NCI-H748 (cell line): ENCODE results near the gene PGAP6.
"Not testable (repeated sequence)": the region's sequence is repeated elsewhere in the genome, so short reads cannot be mapped to it uniquely, and the experiment has no call there.

Experiments
- DNase-seq: peaks from one replicate; lab custom pipeline; 2025; ENCODE audit not compliant: unreplicated experiment; lab: John Stamatoyannopoulos, UW

PGAP6 gene

GRCh38 chr16:351804-352520 is 29.8 kb downstream of the PGAP6 start:
- peak; percentile 27 for DNase-seq

DNA sequence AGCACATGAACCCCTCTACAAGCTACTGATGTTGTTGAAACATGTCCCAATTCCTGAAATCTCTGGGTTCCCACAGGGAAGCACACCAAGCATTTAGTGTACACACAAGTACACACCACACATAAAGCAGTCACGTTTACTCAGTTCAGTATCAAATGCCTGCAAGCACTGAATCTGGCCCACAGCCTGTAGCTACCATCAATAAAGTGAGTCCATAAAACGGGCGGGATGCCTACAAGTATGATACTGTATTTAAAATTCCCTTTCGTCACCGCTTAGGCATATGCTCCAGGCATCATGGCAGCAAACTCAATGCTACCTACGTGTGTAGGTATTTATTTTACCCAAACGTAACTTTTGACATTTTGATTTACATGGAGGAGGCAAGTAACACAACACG is 31.6 kb downstream of the PGAP6 start:
- DNase-seq = no peak

DNA sequence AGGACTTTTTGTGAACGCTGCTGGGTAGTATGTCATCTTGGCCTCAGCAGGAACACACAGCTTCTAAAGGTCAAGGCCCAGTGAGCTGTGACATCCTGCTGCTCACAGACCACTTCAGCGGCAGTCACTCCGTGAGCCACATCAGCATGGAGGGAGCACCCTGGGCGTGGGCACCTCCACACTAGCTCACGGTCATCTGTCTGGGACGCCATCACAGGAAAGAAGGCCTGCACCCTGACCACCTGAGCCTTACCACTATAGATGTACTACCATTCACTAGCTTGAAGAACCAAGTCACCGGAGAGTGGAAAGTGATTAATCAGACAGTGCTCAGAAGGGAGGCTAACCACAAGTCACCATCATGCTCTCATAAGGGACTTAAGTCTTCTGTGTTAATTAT is 32.6 kb downstream of the PGAP6 start:
- no peak for DNase-seq

GRCh38 chr16:348495-348894 is 33.3 kb downstream of the PGAP6 start:
- DNase-seq = not testable (repeated sequence)

- DNase-seq = no peak
These were observed 34.6 kb downstream of the PGAP6 start for GRCh38 chr16:347203-347602.

- DNase-seq = no peak
These were observed 35.2 kb downstream of the PGAP6 start for GRCh38 chr16:346587-346986.

DNA sequence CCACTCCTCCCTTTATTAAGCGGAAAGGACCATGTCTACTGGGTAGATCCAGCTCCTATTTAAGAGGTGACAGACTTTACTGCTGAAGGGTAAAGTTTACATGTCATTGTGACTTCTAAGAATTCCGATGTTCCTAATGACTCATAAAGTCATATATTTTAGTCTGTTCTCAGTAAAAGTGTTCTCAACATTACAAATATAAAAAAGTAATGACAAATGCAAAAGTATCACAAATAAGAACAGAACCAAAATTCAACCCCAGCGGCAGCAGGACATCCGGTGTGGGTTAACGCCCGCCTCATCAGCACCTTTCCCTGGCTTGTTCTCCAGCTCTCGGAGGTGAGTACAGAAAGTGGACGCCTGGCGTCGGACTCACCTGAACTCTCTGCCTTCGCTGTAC is 36.0 kb downstream of the PGAP6 start:
- DNase-seq = no peak

DNA sequence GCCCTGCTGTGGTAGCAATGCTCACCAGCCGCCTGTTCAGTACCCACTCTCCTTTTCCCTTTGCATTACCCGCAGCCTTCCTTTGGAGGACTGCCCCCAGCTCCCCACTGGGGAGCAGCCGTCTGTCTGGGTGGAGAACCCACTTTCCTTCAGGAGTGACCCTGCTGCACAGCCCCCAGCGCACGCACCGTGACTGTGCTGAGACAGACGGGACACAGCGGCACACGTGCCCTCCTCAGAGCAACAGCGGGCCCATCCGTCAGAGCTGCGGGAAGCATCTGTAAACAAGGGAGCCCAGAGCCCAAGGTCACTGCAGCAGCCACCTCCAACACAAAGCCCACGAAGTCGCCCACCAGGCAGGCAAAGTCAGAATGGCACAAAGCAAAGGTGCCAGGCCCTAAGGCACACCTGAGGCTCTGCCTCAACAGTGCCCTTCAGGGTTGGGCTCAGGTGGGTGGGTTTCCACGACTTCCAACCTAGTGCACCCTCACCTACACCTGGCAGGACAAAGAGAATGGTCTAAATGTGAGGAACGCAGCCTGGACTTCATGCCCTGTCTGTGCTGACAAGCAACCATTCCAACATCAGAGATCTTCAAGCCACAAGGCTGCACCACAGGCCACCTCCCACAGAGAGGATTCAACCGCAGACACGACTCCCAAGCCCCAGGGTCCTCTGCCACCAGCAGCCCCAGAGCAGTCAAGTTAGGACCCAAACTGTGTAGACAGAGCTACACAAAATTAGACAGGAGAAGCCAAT is 39.1 kb downstream of the PGAP6 start:
- no peak for DNase-seq

- not testable (repeated sequence) for DNase-seq
These were observed 39.8 kb downstream of the PGAP6 start for GRCh38 chr16:341974-342336.

DNA sequence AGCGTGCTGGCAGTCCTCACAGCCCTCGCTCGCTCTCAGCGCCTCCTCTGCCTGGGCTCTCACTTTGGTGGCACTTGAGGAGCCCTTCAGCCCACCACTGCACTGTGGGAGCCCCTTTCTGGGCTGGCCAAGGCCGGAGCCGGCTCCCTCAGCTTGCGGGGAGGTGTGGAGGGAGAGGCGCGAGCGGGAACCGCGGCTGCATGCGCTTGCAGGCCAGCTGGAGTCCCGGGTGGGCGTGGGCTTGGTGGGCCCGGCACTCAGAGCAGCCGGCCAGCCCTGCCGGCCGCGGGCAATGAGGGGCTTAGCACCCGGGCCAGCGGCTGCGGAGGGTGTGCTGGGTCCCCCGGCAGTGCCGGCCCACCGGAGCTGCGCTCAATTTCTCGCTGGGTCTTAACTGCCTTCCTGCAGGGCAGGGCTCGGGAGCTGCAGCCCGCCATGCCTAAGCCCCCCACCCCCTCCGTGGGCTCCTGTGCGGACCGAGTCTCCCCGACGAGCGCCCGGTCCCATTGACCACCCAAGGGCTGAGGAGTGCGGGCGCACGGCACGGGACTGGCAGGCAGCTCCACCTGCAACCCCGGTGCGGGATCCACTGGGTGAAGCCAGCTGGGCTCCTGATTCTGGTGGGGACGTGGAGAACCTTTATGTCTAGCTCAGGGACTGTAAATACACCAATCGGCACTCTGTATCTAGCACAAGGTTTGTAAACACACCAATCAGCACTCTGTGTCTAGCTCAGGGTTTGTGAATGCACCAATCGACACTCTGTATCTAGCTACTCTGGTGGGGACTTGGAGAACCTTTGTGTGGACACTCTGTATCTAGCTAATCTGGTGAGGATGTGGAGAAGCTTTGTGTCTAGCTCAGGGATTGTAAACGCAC is 40.4 kb downstream of the PGAP6 start:
- DNase-seq = not testable (repeated sequence)

- no peak for DNase-seq
These were observed 41.2 kb downstream of the PGAP6 start for GRCh38 chr16:340370-341091.

DNA sequence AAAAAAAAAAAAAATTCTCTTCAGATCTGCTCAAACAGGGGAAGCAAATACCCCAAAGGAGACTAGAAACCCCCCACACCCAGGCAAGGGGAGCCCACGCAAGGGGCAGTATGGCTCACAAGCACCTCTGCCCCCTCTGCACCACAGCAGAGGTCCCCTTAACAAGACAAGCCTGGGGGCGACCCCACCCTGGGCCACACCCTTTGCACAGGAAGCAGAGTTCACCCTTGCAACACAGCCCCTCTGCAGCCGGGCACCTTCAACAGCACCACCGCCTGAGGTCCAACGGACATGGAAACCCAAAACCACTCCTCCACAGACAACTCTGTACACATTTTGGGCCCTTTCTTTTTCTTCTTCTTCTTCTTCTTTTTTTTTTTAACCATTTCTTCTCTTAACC is 42.1 kb downstream of the PGAP6 start:
- DNase-seq = no peak

GRCh38 chr16:337975-338575 is 43.7 kb downstream of the PGAP6 start:
- DNase-seq = no peak

- no peak for DNase-seq
These were observed 44.3 kb downstream of the PGAP6 start for GRCh38 chr16:337437-337836.

- no peak for DNase-seq
These were observed 45.5 kb downstream of the PGAP6 start for GRCh38 chr16:336269-336668.

- DNase-seq = not testable (repeated sequence)
These were observed 46.7 kb downstream of the PGAP6 start for GRCh38 chr16:334861-335632.

GRCh38 chr16:334164-334832 is 47.5 kb downstream of the PGAP6 start:
- DNase-seq = not testable (repeated sequence)

GRCh38 chr16:333406-334094 is 48.2 kb downstream of the PGAP6 start:
- no peak for DNase-seq
